ENCODE results near the gene OR4B1.
"Not testable (repeated sequence)": the region's sequence is repeated elsewhere in the genome, so short reads cannot be mapped to it uniquely, and the experiment has no call there.

The OR4B1 gene

GRCh38 chr11:48172818-48173609, 43.6 kb upstream of the OR4B1 start:
- POLR2A ChIA-PET, result no interaction called here
- CTCF ChIA-PET, result interaction anchor here (0.6 kb wide), 1 partner anchor 25 kb away, joined by 3 read pairs; no protein-coding TSS in a partner anchor
- DNase-seq (ENCODE audit: extremely low spot score), result peak; percentile 84

GRCh38 chr11:48177661-48178060, 38.9 kb upstream of the OR4B1 start:
- TF ChIP-seq TARDBP (IDR thresholded peaks at IDR 0.05) (no peak), LEF1 (IDR thresholded peaks at IDR 0.05; ENCODE audit: borderline replicate concordance) (no peak)
- ChIA-PET POLR2A (no interaction called here), CTCF (no interaction called here)
- DNase-seq (ENCODE audit: extremely low spot score), result no peak

More at GRCh38 chr11:48172818-48173609, 43.6 kb upstream of the OR4B1 start:
- TF ChIP-seq ARNT (IDR thresholded peaks at IDR 0.05) (no peak), FOXM1 (IDR thresholded peaks at IDR 0.05; ENCODE audit: borderline replicate concordance) (no peak), NFRKB (IDR thresholded peaks at IDR 0.05) (no peak), ZNF384 (IDR thresholded peaks at IDR 0.05) (no peak), HDGF (IDR thresholded peaks at IDR 0.05; ENCODE audit: borderline replicate concordance) (no peak), TARDBP (IDR thresholded peaks at IDR 0.05) (no peak), SUZ12 (IDR thresholded peaks at IDR 0.05) (no peak), LEF1 (IDR thresholded peaks at IDR 0.05; ENCODE audit: borderline replicate concordance) (no peak), ELF4 (IDR thresholded peaks at IDR 0.05) (no peak), L3MBTL2 (conservative IDR thresholded peaks at IDR 0.05) (no peak)

- ChIA-PET POLR2A (no interaction called here), CTCF (no interaction called here)
- DNase-seq (ENCODE audit: extremely low spot score), result no peak
- TF ChIP-seq ELF4 (IDR thresholded peaks at IDR 0.05), result no peak
- no peak for TF ChIP-seq CTBP1 (IDR thresholded peaks at IDR 0.05; ENCODE audit: borderline replicate concordance)
- no peak for TF ChIP-seq FOXM1 (IDR thresholded peaks at IDR 0.05; ENCODE audit: borderline replicate concordance)
- TF ChIP-seq SP1 (IDR thresholded peaks at IDR 0.05), result no peak
- TF ChIP-seq ZNF384 (IDR thresholded peaks at IDR 0.05), result no peak
- TF ChIP-seq NFRKB (IDR thresholded peaks at IDR 0.05), result no peak
- no peak for TF ChIP-seq SUZ12 (IDR thresholded peaks at IDR 0.05)
- no peak for TF ChIP-seq FOXK2 (IDR thresholded peaks at IDR 0.05)
- TF ChIP-seq PKNOX1 (IDR thresholded peaks at IDR 0.05), result no peak
- TF ChIP-seq HDGF (IDR thresholded peaks at IDR 0.05; ENCODE audit: borderline replicate concordance), result no peak
- no peak for TF ChIP-seq ARNT (IDR thresholded peaks at IDR 0.05)
- TF ChIP-seq TARDBP (IDR thresholded peaks at IDR 0.05), result no peak
- TF ChIP-seq FOXA1 (IDR thresholded peaks at IDR 0.05), result no peak
- TF ChIP-seq LEF1 (IDR thresholded peaks at IDR 0.05; ENCODE audit: borderline replicate concordance), result no peak
- TF ChIP-seq BHLHE40 (IDR thresholded peaks at IDR 0.05; ENCODE audit: borderline replicate concordance), result no peak
- no peak for TF ChIP-seq L3MBTL2 (conservative IDR thresholded peaks at IDR 0.05)
Observed at GRCh38 chr11:48180627-48181026, 36.0 kb upstream of the OR4B1 start.

- CTCF ChIA-PET, result interaction anchor here (0.6 kb wide), 1 partner anchor 124 kb away, joined by 3 read pairs; no protein-coding TSS in a partner anchor
- POLR2A ChIA-PET, result no interaction called here
- TF ChIP-seq FOXK2 (IDR thresholded peaks at IDR 0.05) (no peak), PKNOX1 (IDR thresholded peaks at IDR 0.05) (no peak), NFRKB (IDR thresholded peaks at IDR 0.05) (no peak), CTBP1 (IDR thresholded peaks at IDR 0.05; ENCODE audit: borderline replicate concordance) (no peak), ZNF384 (IDR thresholded peaks at IDR 0.05) (no peak), ELF4 (IDR thresholded peaks at IDR 0.05) (no peak), SP1 (IDR thresholded peaks at IDR 0.05) (no peak), FOXA1 (IDR thresholded peaks at IDR 0.05) (no peak), LEF1 (IDR thresholded peaks at IDR 0.05; ENCODE audit: borderline replicate concordance) (no peak), HDGF (IDR thresholded peaks at IDR 0.05; ENCODE audit: borderline replicate concordance) (no peak), L3MBTL2 (conservative IDR thresholded peaks at IDR 0.05) (no peak), BHLHE40 (IDR thresholded peaks at IDR 0.05; ENCODE audit: borderline replicate concordance) (no peak), ARNT (IDR thresholded peaks at IDR 0.05) (no peak), SUZ12 (IDR thresholded peaks at IDR 0.05) (no peak), TARDBP (IDR thresholded peaks at IDR 0.05) (no peak), FOXM1 (IDR thresholded peaks at IDR 0.05; ENCODE audit: borderline replicate concordance) (no peak)
Observed at GRCh38 chr11:48182860-48183526, 33.6 kb upstream of the OR4B1 start.

GRCh38 chr11:48184452-48184851, 32.2 kb upstream of the OR4B1 start:
- no peak for DNase-seq (ENCODE audit: extremely low spot score)
- ChIA-PET POLR2A (no interaction called here), CTCF (interaction anchor here (0.7 kb wide), 2 partner anchors 8 to 511 kb away, joined by 3 to 5 read pairs; no protein-coding TSS in a partner anchor)
- TF ChIP-seq ZNF384 (IDR thresholded peaks at IDR 0.05), result no peak
- TF ChIP-seq SUZ12 (IDR thresholded peaks at IDR 0.05), result no peak
- no peak for TF ChIP-seq SP1 (IDR thresholded peaks at IDR 0.05)
- TF ChIP-seq HDGF (IDR thresholded peaks at IDR 0.05; ENCODE audit: borderline replicate concordance), result no peak
- no peak for TF ChIP-seq CTBP1 (IDR thresholded peaks at IDR 0.05; ENCODE audit: borderline replicate concordance)
- TF ChIP-seq BHLHE40 (IDR thresholded peaks at IDR 0.05; ENCODE audit: borderline replicate concordance), result no peak
- TF ChIP-seq NFRKB (IDR thresholded peaks at IDR 0.05), result no peak
- no peak for TF ChIP-seq PKNOX1 (IDR thresholded peaks at IDR 0.05)
- no peak for TF ChIP-seq ARNT (IDR thresholded peaks at IDR 0.05)
- TF ChIP-seq FOXA1 (IDR thresholded peaks at IDR 0.05), result no peak
- TF ChIP-seq TARDBP (IDR thresholded peaks at IDR 0.05), result no peak
- TF ChIP-seq ELF4 (IDR thresholded peaks at IDR 0.05), result no peak
- no peak for TF ChIP-seq LEF1 (IDR thresholded peaks at IDR 0.05; ENCODE audit: borderline replicate concordance)
- TF ChIP-seq FOXK2 (IDR thresholded peaks at IDR 0.05), result no peak
- TF ChIP-seq FOXM1 (IDR thresholded peaks at IDR 0.05; ENCODE audit: borderline replicate concordance), result no peak
- no peak for TF ChIP-seq L3MBTL2 (conservative IDR thresholded peaks at IDR 0.05)

More at GRCh38 chr11:48182860-48183526, 33.6 kb upstream of the OR4B1 start:
- DNase-seq (ENCODE audit: extremely low spot score), result no peak

- CTCF ChIA-PET, result not testable (repeated sequence)
Observed at GRCh38 chr11:48190906-48191654, 25.5 kb upstream of the OR4B1 start.

More at GRCh38 chr11:48190906-48191654, 25.5 kb upstream of the OR4B1 start:
- DNase-seq (ENCODE audit: extremely low spot score); POLR2A ChIA-PET: not testable (repeated sequence)

Measured in HEK293T (cell line).